Gastrocnemius medialis (tissue), 4 donors: ENCODE results near the gene LRIG1. TPM values are rescaled to one million over a fixed set of nuclear protein-coding genes. Genes with fewer than 3 reads are reported as not detected.

ENCODE experiments used
- ATAC-seq, 2 donors: fragments of 150-250 bp; one replicate each; pipeline ENCODE4 v1.9.1; 2016
- DNase-seq, 2 donors: peaks; one replicate each; pipeline ENCODE4 v3.0.0-alpha.2; 2019
- H3K27ac ChIP-seq, 4 donors: fragments of 200-600 bp; sonication (generic); 1 replicate in 1 of 4; 2 replicates in 3 of 4; pipeline ENCODE4 v1.5.1; 2016 to 2018; ENCODE audit warnings: mild to moderate bottlenecking in 2 of 4, moderate library complexity in 1 of 4
- H3K27me3 ChIP-seq, 3 donors: fragments of 200-600 bp; sonication (generic) in 2 of 3; 1 replicate in 1 of 3; 2 replicates in 2 of 3; pipeline versions ENCODE4 v1.5.1 to v1.6.0; 2016 to 2019; ENCODE audit warnings: mild to moderate bottlenecking in 1 of 3, moderate library complexity in 1 of 3
- H3K36me3 ChIP-seq, 2 donors: fragments of 200-600 bp; sonication (generic) in 1 of 2; one replicate each; pipeline ENCODE4 v1.5.1; 2017 to 2018
- H3K4me1 ChIP-seq, 2 donors: fragments of 200-600 bp; sonication (generic) in 1 of 2; one replicate each; pipeline ENCODE4 v1.5.1; 2016 to 2017; ENCODE audit warnings: mild to moderate bottlenecking in 2 of 2
- H3K4me3 ChIP-seq, 4 donors: fragments of 200-600 bp; sonication (generic) in 3 of 4; 1 replicate in 1 of 4; 2 replicates in 3 of 4; pipeline ENCODE4 v1.5.1; 2016 to 2019; ENCODE audit warnings: mild to moderate bottlenecking in 2 of 4
- H3K9me3 ChIP-seq, 3 donors: fragments of 200-600 bp; sonication (generic) in 2 of 3; 1 replicate in 1 of 3; 2 replicates in 2 of 3; pipeline ENCODE4 v1.5.1; 2016 to 2019
- CTCF ChIP-seq, 5 experiments: fragments of 450-650 bp in 3 of 5; fragments of 200-600 bp in 2 of 5; sonication (generic) in 2 of 5; IDR thresholded peaks in 4 of 5; conservative IDR thresholded peaks in 1 of 5; 1 replicate in 4 of 5; 2 replicates in 1 of 5; pipeline ENCODE4 v1.5.1; 2016 to 2019; ENCODE audit warnings: antibody characterized with exemption in 5 of 5, mild to moderate bottlenecking in 3 of 5, moderate library complexity in 3 of 5
- POLR2A ChIP-seq, 2 donors: fragments of 450-650 bp; IDR thresholded peaks; one replicate each; pipeline ENCODE4 v1.6.1; 2017; ENCODE audit warnings: antibody characterized with exemption in 2 of 2, mild to moderate bottlenecking in 2 of 2, moderate library complexity in 2 of 2
- in situ Hi-C, 4 donors: fragments of 200-750 bp; cut with MboI; loops; one replicate each; pipeline versions ENCODE4 v1.15.0 to v1.8.0; 2017; ENCODE audit warnings: low sequenced_read_pairs in 4 of 4
- intact Hi-C: fragments of 100-400 bp; cut with DNase I; formaldehyde crosslinking; loops from one replicate; pipeline ENCODE4 v1.15.1; 2023; ENCODE audit warnings: low total_unique reads
- total RNA-seq, 4 donors: library from RNA; depleted of rRNA; stranded (reverse); fragments of >200 nt; gene quantifications; one replicate each; pipeline versions ENCODE4 v1.1.0 to v1.2.3, GENCODE V29; 2016

The LRIG1 gene
- total RNA-seq, 4 donors from 2014 or later, result 45.3 to 103 (median 58.6) TPM

GRCh38 chr3:66518644-66519043, 17.8 kb upstream of the LRIG1 start:
- DNase-seq (no peak), ATAC-seq (no peak)
- Histone ChIP-seq H3K4me3 (no peak overlapping the region), H3K9me3 (no peaks in the 10 kb centered on the region), H3K4me1 (no peaks in the 10 kb centered on the region), H3K27ac (no peak overlapping the region), H3K27me3 (no peaks in the 10 kb centered on the region), H3K36me3 (no peaks in the 10 kb centered on the region)
- TF ChIP-seq CTCF (IDR thresholded peaks at IDR 0.05 in 4 of 5, conservative IDR thresholded peaks at IDR 0.05 in 1 of 5) (no peak), POLR2A (IDR thresholded peaks at IDR 0.05) (no peak)
- in situ Hi-C loops, result loop anchor here (25.0 kb wide), 3 partner anchors 231 to 481 kb away; partner anchors contain the start of gene MAGI1 (in 1 of the 4)
- intact Hi-C loops, result no loop called here

GRCh38 chr3:66518126-66518525, 17.3 kb upstream of the LRIG1 start:
- Histone ChIP-seq H3K27ac (no peak overlapping the region), H3K36me3 (no peaks in the 10 kb centered on the region), H3K9me3 (no peaks in the 10 kb centered on the region), H3K27me3 (no peaks in the 10 kb centered on the region), H3K4me3 (no peak overlapping the region), H3K4me1 (no peaks in the 10 kb centered on the region)
- TF ChIP-seq POLR2A (IDR thresholded peaks at IDR 0.05), result no peak
- TF ChIP-seq CTCF (IDR thresholded peaks at IDR 0.05 in 4 of 5, conservative IDR thresholded peaks at IDR 0.05 in 1 of 5), result no peak
- ATAC-seq, result no peak
- in situ Hi-C loops (loop anchor here (25.0 kb wide), 3 partner anchors 231 to 481 kb away; partner anchors contain the start of gene MAGI1 (in 1 of the 4)), intact Hi-C loops (no loop called here)
- no peak for DNase-seq

- H3K4me3 ChIP-seq, result no peak overlapping the region
- no peak for TF ChIP-seq CTCF (IDR thresholded peaks at IDR 0.05 in 4 of 5, conservative IDR thresholded peaks at IDR 0.05 in 1 of 5)
- no peak for TF ChIP-seq POLR2A (IDR thresholded peaks at IDR 0.05)
- no peaks in the 10 kb centered on the region for H3K27me3 ChIP-seq
- H3K36me3 ChIP-seq, result no peaks in the 10 kb centered on the region
- in situ Hi-C loops (loop anchor here (25.0 kb wide), 3 partner anchors 230 to 480 kb away; partner anchors contain the start of gene MAGI1 (in 1 of the 4)), intact Hi-C loops (no loop called here)
- no peak for DNase-seq
- H3K27ac ChIP-seq, result no peak overlapping the region
- H3K9me3 ChIP-seq, result no peaks in the 10 kb centered on the region
- H3K4me1 ChIP-seq, result no peaks in the 10 kb centered on the region
- no peak for ATAC-seq
These were observed 16.4 kb upstream of the LRIG1 start for GRCh38 chr3:66517241-66517640.

GRCh38 chr3:66508461-66508860, 7.6 kb upstream of the LRIG1 start:
- TF ChIP-seq CTCF (IDR thresholded peaks at IDR 0.05 in 4 of 5, conservative IDR thresholded peaks at IDR 0.05 in 1 of 5) (no peak), POLR2A (IDR thresholded peaks at IDR 0.05) (no peak)
- Histone ChIP-seq H3K9me3 (no peaks in the 10 kb centered on the region), H3K27me3 (no peaks in the 10 kb centered on the region), H3K4me3 (no peak overlapping the region), H3K36me3 (no peaks in the 10 kb centered on the region), H3K27ac (no peak overlapping the region), H3K4me1 (peaks cover 0 to 3% of the 10 kb centered on the region in 2 donors)
- DNase-seq, result no peak
- no peak for ATAC-seq
- intact Hi-C loops (loop anchor here (10.0 kb wide), 1 partner anchor 474 kb away; the partner anchor contains the start of gene MAGI1), in situ Hi-C loops (loop anchor here (10.0 to 25.0 kb wide), 4 partner anchors 221 to 471 kb away; partner anchors contain the start of gene MAGI1 (in 1 of the 4))
